ENCODE data around the gene NLN. TPM values are rescaled to one million over a fixed set of nuclear protein-coding genes. Genes with fewer than 3 reads are reported as not detected.
"Not testable (repeated sequence)": the region's sequence is repeated elsewhere in the genome, so short reads cannot be mapped to it uniquely, and the experiment has no call there.

The NLN gene
- total RNA-seq, 3 donors from 2014 or later = 13.3 to 23.6 (median 22.2) TPM

- ATAC-seq = peak; percentile 5
- H3K9me3 ChIP-seq = no peaks in the 10 kb centered on the region
- H3K4me3 ChIP-seq = peak overlapping the region; percentile 68
- intact Hi-C loops (cut with DNase I, micrococcal nuclease) = no loop called here
- H3K36me3 ChIP-seq (ENCODE audit: low read depth) = no peaks in the 10 kb centered on the region
- peak in 1 of 3 donors; percentile 25 for DNase-seq
- H3K4me1 ChIP-seq (ENCODE audit: low read depth) = no peaks in the 10 kb centered on the region
- TF ChIP-seq, protein P1, sequence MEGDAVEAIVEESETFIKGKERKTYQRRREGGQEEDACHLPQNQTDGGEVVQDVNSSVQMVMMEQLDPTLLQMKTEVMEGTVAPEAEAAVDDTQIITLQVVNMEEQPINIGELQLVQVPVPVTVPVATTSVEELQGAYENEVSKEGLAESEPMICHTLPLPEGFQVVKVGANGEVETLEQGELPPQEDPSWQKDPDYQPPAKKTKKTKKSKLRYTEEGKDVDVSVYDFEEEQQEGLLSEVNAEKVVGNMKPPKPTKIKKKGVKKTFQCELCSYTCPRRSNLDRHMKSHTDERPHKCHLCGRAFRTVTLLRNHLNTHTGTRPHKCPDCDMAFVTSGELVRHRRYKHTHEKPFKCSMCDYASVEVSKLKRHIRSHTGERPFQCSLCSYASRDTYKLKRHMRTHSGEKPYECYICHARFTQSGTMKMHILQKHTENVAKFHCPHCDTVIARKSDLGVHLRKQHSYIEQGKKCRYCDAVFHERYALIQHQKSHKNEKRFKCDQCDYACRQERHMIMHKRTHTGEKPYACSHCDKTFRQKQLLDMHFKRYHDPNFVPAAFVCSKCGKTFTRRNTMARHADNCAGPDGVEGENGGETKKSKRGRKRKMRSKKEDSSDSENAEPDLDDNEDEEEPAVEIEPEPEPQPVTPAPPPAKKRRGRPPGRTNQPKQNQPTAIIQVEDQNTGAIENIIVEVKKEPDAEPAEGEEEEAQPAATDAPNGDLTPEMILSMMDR (IDR thresholded peaks at IDR 0.05) = no peak
These were observed 784 bp downstream of the NLN start for GRCh38 chr5:65722575-65723403.

- intact Hi-C loops (cut with DNase I, micrococcal nuclease) = no loop called here
- Histone ChIP-seq H3K4me3 (no peak overlapping the region), H3K4me1 (ENCODE audit: low read depth) (no peaks in the 10 kb centered on the region), H3K36me3 (ENCODE audit: low read depth) (no peaks in the 10 kb centered on the region), H3K9me3 (no peaks in the 10 kb centered on the region)
- TF ChIP-seq, protein P1 (IDR thresholded peaks at IDR 0.05) = no peak
- ATAC-seq (no peak), DNase-seq (no peak)
These were observed 5.6 kb downstream of the NLN start for GRCh38 chr5:65727491-65728156.

- TF ChIP-seq, protein P1 (IDR thresholded peaks at IDR 0.05) = no peak
- no peaks in the 10 kb centered on the region for H3K9me3 ChIP-seq
- H3K36me3 ChIP-seq (ENCODE audit: low read depth) = no peaks in the 10 kb centered on the region
- no peak overlapping the region for H3K4me3 ChIP-seq
- DNase-seq = no peak
- no peak for ATAC-seq
- intact Hi-C loops (cut with DNase I, micrococcal nuclease) = no loop called here
- no peaks in the 10 kb centered on the region for H3K4me1 ChIP-seq (ENCODE audit: low read depth)
These were observed 6.2 kb downstream of the NLN start for GRCh38 chr5:65728218-65728617.

- DNase-seq (no peak), ATAC-seq (no peak)
- Histone ChIP-seq H3K4me3 (no peak overlapping the region), H3K4me1 (ENCODE audit: low read depth) (no peaks in the 10 kb centered on the region), H3K36me3 (ENCODE audit: low read depth) (no peaks in the 10 kb centered on the region), H3K9me3 (no peaks in the 10 kb centered on the region)
- intact Hi-C loops (cut with DNase I, micrococcal nuclease) = no loop called here
- TF ChIP-seq, protein P1 (IDR thresholded peaks at IDR 0.05) = no peak
These were observed 8.9 kb downstream of the NLN start for GRCh38 chr5:65730910-65731309.

DNA sequence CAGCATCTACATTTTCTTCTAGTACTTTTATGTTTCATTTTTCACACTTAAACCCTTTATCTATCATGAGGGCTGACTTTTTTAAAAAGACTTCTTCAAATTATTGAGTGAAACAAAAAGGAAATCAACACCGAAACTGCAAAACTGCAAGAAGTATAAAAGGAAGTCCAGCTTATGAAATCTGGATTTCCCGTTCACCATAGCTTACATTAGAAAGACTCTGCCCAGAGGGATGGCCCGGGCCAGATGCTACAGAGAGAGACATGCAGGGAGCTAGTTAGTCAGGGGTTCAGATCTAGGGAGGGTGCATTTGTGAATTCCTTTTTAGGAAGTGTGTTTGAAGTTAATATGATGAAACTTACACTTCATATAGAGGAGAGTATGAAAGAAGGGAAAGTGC lies 10.0 kb downstream of the NLN start:
- H3K4me1 ChIP-seq (ENCODE audit: low read depth); intact Hi-C loops (cut with DNase I, micrococcal nuclease); H3K36me3 ChIP-seq (ENCODE audit: low read depth); H3K4me3 ChIP-seq; H3K9me3 ChIP-seq: not testable (repeated sequence)
- ATAC-seq (peak; percentile 34), DNase-seq (peak in 1 of 3 donors; percentile 9)

- intact Hi-C loops (cut with DNase I, micrococcal nuclease); ATAC-seq; H3K4me3 ChIP-seq; H3K4me1 ChIP-seq (ENCODE audit: low read depth); H3K9me3 ChIP-seq; H3K36me3 ChIP-seq (ENCODE audit: low read depth); DNase-seq: not testable (repeated sequence)
These were observed 12.3 kb downstream of the NLN start for GRCh38 chr5:65734196-65734775.

Measured in mucosa of descending colon (tissue), 3 donors.